WTC11 (cell line): ENCODE data around the gene NUDT3. TPM values are rescaled to one million over a fixed set of nuclear protein-coding genes. Genes with fewer than 3 reads are reported as not detected.
A peak's percentile ranks its signal among the peaks of the same experiment; 100 is the strongest.

Source experiments
- ATAC-seq: fragments of 200-7000 bp; cut with Tn5 transposase; 2 replicates; pipeline ENCODE4 v1.10.0; 2021; ENCODE audit warnings: mild to moderate bottlenecking, moderate library complexity
- CTCF ChIA-PET: fragments of 300-600 bp; sonication (Branson Sonifier 250); formaldehyde crosslinking; loops from one replicate; lab custom pipeline; 2021; ENCODE audit warnings: antibody characterized with exemption; lab: Charles Lee
- POLR2A ChIA-PET: fragments of 350-600 bp; sonication (Branson Sonifier 250); formaldehyde crosslinking; loops from one replicate; lab custom pipeline; 2021; ENCODE audit warnings: antibody characterized with exemption; lab: Charles Lee
- DNase-seq: peaks from one replicate; pipeline ENCODE4 v3.0.0; 2021; ENCODE audit warnings: low spot score
- H3K27ac Mint-ChIP-seq: 2 replicates; pipeline ENCODE4 v1.8.0; 2021; ENCODE audit warnings: mixed read lengths
- H3K27me3 Mint-ChIP-seq: 2 replicates; pipeline ENCODE4 v1.8.0; 2021; ENCODE audit warnings: low read depth, mild to moderate bottlenecking, moderate library complexity, mixed read lengths
- H3K36me3 Mint-ChIP-seq: 2 replicates; pipeline ENCODE4 v1.8.0; 2021; ENCODE audit warnings: mixed read lengths
- H3K4me1 Mint-ChIP-seq: 2 replicates; pipeline ENCODE4 v1.8.0; 2022; ENCODE audit warnings: mixed read lengths
- H3K4me3 Mint-ChIP-seq: 2 replicates; pipeline ENCODE4 v1.8.0; 2021; ENCODE audit warnings: mild to moderate bottlenecking, moderate library complexity, mixed read lengths
- H3K9me3 Mint-ChIP-seq: 2 replicates; pipeline ENCODE4 v1.8.0; 2021; ENCODE audit warnings: mixed read lengths
- ATF1 ChIP-seq: sonication (generic); formaldehyde crosslinking; IDR thresholded peaks from 2 replicates; pipeline ENCODE4 v1.8.1; 2023; ENCODE audit warnings: mild to moderate bottlenecking, moderate library complexity, missing genetic modification reagents
- CBFB ChIP-seq: sonication (generic); formaldehyde crosslinking; IDR thresholded peaks from 2 replicates; pipeline ENCODE4 v1.8.1; 2022; ENCODE audit warnings: mild to moderate bottlenecking, low read depth, missing genetic modification reagents
- GRHL2 ChIP-seq: fragments of 250-450 bp; sonication (Bioruptor Pico); IDR thresholded peaks from 2 replicates; pipeline ENCODE4 v1.8.0; 2022; ENCODE audit warnings: mild to moderate bottlenecking, moderate library complexity; ENCODE audit not compliant: insufficient replicate concordance, severe bottlenecking
- NFATC4 ChIP-seq: fragments of 250-450 bp; sonication (Bioruptor Pico); IDR thresholded peaks from 2 replicates; pipeline ENCODE4 v1.9.0; 2021; ENCODE audit warnings: mild to moderate bottlenecking
- RELA ChIP-seq: sonication (generic); formaldehyde crosslinking; IDR thresholded peaks from 2 replicates; pipeline ENCODE4 v1.8.1; 2022; ENCODE audit warnings: missing genetic modification reagents, mild to moderate bottlenecking, borderline replicate concordance
- TP53 ChIP-seq: sonication (generic); formaldehyde crosslinking; IDR thresholded peaks from 2 replicates; pipeline ENCODE4 v1.8.1; 2023; ENCODE audit warnings: mild to moderate bottlenecking, missing genetic modification reagents
- ZNF121 ChIP-seq: sonication (generic); formaldehyde crosslinking; IDR thresholded peaks from 2 replicates; pipeline ENCODE4 v1.8.0; 2023; ENCODE audit warnings: missing genetic modification reagents
- ZNF138 ChIP-seq: sonication (generic); formaldehyde crosslinking; conservative IDR thresholded peaks from 2 replicates; pipeline ENCODE4 v1.8.1; 2022; ENCODE audit warnings: mild to moderate bottlenecking, moderate library complexity, missing genetic modification reagents
- ZNF263 ChIP-seq: sonication (generic); formaldehyde crosslinking; IDR thresholded peaks from 2 replicates; pipeline ENCODE4 v1.8.1; 2022; ENCODE audit warnings: low read depth, mild to moderate bottlenecking, moderate library complexity, missing genetic modification reagents
- ZNF396 ChIP-seq: fragments of 250-450 bp; sonication (Bioruptor Pico); IDR thresholded peaks from 2 replicates; pipeline ENCODE4 v1.8.0; 2021; ENCODE audit warnings: mild to moderate bottlenecking, moderate library complexity, borderline replicate concordance
- ZNF671 ChIP-seq: fragments of 250-450 bp; sonication (Bioruptor Pico); IDR thresholded peaks from 2 replicates; pipeline ENCODE4 v1.8.0; 2021; ENCODE audit warnings: mild to moderate bottlenecking
- total RNA-seq: library from RNA; stranded (reverse); gene quantifications from 3 replicates; pipeline ENCODE4 v1.2.3, GENCODE V29; 2021
- TF ChIP-seq, protein P1 (sequence below): sonication (generic); formaldehyde crosslinking; IDR thresholded peaks from 2 replicates; pipeline ENCODE4 v1.8.1; 2023; ENCODE audit warnings: mild to moderate bottlenecking, missing genetic modification reagents, moderate library complexity
- TF ChIP-seq, protein P2 (sequence below): fragments of 250-450 bp; sonication (Bioruptor Pico); IDR thresholded peaks from 2 replicates; pipeline ENCODE4 v1.9.0; 2021; ENCODE audit warnings: moderate library complexity, mild to moderate bottlenecking, inconsistent platforms, borderline replicate concordance
- TF ChIP-seq, protein P3 (sequence below): sonication (generic); formaldehyde crosslinking; IDR thresholded peaks from 2 replicates; pipeline ENCODE4 v1.8.0; 2022; ENCODE audit warnings: missing genetic modification reagents
- TF ChIP-seq, protein P4 (sequence below): fragments of 250-450 bp; sonication (Bioruptor Pico); conservative IDR thresholded peaks from 2 replicates; pipeline ENCODE4 v1.9.0; 2021; ENCODE audit warnings: mild to moderate bottlenecking
- TF ChIP-seq, protein P5 (sequence below): sonication (generic); formaldehyde crosslinking; IDR thresholded peaks from 2 replicates; pipeline ENCODE4 v1.8.1; 2023; ENCODE audit warnings: mild to moderate bottlenecking, missing genetic modification reagents
- TF ChIP-seq, protein P6 (sequence below): sonication (generic); formaldehyde crosslinking; IDR thresholded peaks from 2 replicates; pipeline ENCODE4 v1.8.1; 2022; ENCODE audit warnings: mild to moderate bottlenecking, moderate library complexity, missing genetic modification reagents
- TF ChIP-seq, protein P7 (sequence below): fragments of 200-600 bp; IDR thresholded peaks from 2 replicates; pipeline ENCODE4 v1.8.0; 2022; ENCODE audit warnings: antibody characterized with exemption
- TF ChIP-seq, protein P8 (sequence below): sonication (generic); formaldehyde crosslinking; conservative IDR thresholded peaks from 2 replicates; pipeline ENCODE4 v1.8.1; 2022; ENCODE audit warnings: mild to moderate bottlenecking, missing genetic modification reagents

The NUDT3 gene
- total RNA-seq, 1 experiment from 2014 or later: 30.0 TPM

DNA sequence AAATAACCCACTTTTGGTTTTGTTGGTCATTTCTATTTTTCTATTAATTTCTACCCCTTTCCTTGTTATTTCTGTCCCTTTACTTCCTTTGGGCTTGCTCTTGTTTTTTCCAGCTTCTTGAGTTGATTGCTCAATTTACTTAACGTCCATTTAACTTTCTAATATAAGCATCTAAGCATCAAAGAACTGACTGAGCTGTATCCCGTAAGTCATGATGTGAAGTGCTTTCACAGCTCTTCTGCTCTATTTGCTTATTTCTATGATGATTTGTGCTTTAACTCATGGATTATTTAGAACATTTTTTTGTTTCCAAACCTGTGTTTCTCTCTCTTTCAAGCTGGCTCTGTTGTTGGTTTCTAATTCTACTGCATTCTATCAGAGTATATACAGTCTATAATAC lies 87.0 kb downstream of the NUDT3 start:
- no peak for ATAC-seq
- DNase-seq: no peak
- CTCF ChIA-PET: no interaction called here
- Mint-ChIP-seq H3K4me3 (no peak overlapping the region), H3K27ac (no peak overlapping the region), H3K27me3 (no peaks in the 10 kb centered on the region), H3K36me3 (no peaks in the 10 kb centered on the region), H3K4me1 (peaks cover 12% of the 10 kb centered on the region), H3K9me3 (no peaks in the 10 kb centered on the region)
- TF ChIP-seq, protein P1, sequence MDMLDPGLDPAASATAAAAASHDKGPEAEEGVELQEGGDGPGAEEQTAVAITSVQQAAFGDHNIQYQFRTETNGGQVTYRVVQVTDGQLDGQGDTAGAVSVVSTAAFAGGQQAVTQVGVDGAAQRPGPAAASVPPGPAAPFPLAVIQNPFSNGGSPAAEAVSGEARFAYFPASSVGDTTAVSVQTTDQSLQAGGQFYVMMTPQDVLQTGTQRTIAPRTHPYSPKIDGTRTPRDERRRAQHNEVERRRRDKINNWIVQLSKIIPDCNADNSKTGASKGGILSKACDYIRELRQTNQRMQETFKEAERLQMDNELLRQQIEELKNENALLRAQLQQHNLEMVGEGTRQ: no peak
- TF ChIP-seq ZNF263 (CRISPR knock-in tag) (no peak), CBFB (no peak), ZNF138 (CRISPR knock-in tag) (no peak), RELA (CRISPR knock-in tag) (no peak), ZNF671 (CRISPR knock-in tag) (no peak), ZNF396 (CRISPR knock-in tag) (no peak)
- TF ChIP-seq, protein P2, sequence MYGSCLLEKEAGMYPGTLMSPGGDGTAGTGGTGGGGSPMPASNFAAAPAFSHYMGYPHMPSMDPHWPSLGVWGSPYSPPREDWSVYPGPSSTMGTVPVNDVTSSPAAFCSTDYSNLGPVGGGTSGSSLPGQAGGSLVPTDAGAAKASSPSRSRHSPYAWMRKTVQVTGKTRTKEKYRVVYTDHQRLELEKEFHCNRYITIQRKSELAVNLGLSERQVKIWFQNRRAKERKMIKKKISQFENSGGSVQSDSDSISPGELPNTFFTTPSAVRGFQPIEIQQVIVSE (CRISPR knock-in tag): no peak
- TF ChIP-seq, protein P3, sequence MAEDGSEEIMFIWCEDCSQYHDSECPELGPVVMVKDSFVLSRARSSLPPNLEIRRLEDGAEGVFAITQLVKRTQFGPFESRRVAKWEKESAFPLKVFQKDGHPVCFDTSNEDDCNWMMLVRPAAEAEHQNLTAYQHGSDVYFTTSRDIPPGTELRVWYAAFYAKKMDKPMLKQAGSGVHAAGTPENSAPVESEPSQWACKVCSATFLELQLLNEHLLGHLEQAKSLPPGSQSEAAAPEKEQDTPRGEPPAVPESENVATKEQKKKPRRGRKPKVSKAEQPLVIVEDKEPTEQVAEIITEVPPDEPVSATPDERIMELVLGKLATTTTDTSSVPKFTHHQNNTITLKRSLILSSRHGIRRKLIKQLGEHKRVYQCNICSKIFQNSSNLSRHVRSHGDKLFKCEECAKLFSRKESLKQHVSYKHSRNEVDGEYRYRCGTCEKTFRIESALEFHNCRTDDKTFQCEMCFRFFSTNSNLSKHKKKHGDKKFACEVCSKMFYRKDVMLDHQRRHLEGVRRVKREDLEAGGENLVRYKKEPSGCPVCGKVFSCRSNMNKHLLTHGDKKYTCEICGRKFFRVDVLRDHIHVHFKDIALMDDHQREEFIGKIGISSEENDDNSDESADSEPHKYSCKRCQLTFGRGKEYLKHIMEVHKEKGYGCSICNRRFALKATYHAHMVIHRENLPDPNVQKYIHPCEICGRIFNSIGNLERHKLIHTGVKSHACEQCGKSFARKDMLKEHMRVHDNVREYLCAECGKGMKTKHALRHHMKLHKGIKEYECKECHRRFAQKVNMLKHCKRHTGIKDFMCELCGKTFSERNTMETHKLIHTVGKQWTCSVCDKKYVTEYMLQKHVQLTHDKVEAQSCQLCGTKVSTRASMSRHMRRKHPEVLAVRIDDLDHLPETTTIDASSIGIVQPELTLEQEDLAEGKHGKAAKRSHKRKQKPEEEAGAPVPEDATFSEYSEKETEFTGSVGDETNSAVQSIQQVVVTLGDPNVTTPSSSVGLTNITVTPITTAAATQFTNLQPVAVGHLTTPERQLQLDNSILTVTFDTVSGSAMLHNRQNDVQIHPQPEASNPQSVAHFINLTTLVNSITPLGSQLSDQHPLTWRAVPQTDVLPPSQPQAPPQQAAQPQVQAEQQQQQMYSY (CRISPR knock-in tag): no peak
- TF ChIP-seq, protein P4, sequence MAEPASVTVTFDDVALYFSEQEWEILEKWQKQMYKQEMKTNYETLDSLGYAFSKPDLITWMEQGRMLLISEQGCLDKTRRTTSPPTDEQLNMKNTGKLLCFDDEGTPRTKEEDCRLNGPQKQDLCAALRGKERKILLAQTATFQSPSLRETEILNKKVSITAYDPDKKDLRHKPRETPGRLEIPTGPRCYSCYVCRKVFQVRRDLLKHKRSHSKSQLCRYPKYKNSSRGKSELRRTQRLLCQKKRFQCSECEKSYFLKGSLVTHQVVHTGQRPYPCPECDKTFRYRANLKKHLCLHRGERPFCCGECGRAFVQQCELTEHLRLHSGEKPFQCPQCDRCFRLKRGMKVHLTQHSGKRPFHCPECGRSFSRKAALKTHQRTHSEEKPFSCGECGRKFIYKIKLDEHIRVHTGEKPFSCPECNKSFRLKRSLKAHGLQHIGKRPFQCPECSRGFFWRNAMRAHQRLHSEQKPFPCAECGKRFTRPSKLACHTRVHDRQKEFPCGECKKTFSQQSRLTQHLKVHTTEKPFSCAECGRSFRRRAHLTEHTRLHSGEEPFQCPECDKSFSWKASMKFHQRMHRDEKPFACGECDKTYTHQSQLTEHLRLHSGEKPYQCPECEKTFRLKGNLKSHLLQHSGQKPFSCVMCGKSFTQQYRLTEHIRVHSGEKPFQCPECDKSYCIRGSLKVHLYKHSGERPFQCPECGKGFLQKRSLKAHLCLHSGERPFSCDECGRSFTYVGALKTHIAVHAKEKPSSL (CRISPR knock-in tag): no peak
- TF ChIP-seq, protein P5, sequence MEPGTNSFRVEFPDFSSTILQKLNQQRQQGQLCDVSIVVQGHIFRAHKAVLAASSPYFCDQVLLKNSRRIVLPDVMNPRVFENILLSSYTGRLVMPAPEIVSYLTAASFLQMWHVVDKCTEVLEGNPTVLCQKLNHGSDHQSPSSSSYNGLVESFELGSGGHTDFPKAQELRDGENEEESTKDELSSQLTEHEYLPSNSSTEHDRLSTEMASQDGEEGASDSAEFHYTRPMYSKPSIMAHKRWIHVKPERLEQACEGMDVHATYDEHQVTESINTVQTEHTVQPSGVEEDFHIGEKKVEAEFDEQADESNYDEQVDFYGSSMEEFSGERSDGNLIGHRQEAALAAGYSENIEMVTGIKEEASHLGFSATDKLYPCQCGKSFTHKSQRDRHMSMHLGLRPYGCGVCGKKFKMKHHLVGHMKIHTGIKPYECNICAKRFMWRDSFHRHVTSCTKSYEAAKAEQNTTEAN (CRISPR knock-in tag): no peak
- POLR2A ChIA-PET: no interaction called here

DNA sequence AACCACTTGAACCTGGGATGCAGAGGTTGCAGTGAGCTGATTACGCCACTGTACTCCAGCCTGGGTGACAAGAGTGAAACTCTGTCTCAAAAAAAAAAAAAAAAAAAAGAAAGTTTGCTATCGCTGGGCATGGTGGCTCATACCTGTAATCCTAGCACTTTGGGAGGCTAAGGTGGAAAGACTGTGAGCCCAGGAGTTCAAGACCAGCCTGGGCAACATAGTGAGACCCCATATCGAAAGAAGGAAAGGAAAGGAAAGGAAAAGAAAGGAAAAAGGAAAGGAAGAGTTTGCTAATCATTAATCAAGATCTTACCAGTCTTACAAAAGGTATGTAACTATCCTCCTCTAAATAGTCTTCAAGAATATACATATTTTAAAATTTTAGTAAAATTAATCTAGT lies 88.3 kb downstream of the NUDT3 start:
- H3K27ac Mint-ChIP-seq: no peak overlapping the region
- POLR2A ChIA-PET: interaction anchor here (0.6 to 0.7 kb wide), 2 partner anchors 10 to 165 kb away, joined by 3 to 5 read pairs; no protein-coding TSS in a partner anchor
- CTCF ChIA-PET: interaction anchor here (0.6 to 1.2 kb wide), 2 partner anchors 55 to 232 kb away, joined by 3 read pairs; partner anchors contain the start of gene SMIM29
- DNase-seq: no peak
- no peaks in the 10 kb centered on the region for H3K27me3 Mint-ChIP-seq
- no peak overlapping the region for H3K4me3 Mint-ChIP-seq
- no peak for TF ChIP-seq NFATC4 (CRISPR knock-in tag)
- peak; percentile 83 for TF ChIP-seq ZNF121 (CRISPR knock-in tag)
- ATAC-seq: no peak
- peaks cover 12% of the 10 kb centered on the region for H3K4me1 Mint-ChIP-seq
- H3K36me3 Mint-ChIP-seq: no peaks in the 10 kb centered on the region
- H3K9me3 Mint-ChIP-seq: no peaks in the 10 kb centered on the region

DNA sequence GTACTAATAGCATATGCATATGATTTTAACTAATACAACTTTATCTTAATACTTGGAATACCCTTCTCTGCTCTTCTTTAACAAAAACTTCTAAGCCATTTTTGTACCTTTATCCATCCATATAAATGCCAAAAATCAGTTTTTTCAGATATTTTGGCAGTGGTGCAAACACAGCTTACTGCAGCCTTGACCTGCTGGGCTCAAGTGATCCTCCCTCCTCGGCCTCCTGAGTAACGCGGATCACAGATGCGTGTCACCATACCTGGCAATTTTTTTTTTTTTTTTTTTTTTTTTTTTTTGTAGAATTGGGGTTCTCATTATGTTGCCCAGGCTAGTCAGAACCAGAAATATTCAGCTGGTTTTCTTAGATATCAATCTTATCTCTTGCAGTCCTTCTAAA lies 89.5 kb downstream of the NUDT3 start:
- ChIA-PET CTCF (interaction anchor here (0.6 kb wide), 1 partner anchor 318 kb away, joined by 3 read pairs; no protein-coding TSS in a partner anchor), POLR2A (no interaction called here)
- H3K4me3 Mint-ChIP-seq: no peak overlapping the region
- TF ChIP-seq GRHL2 (CRISPR knock-in tag) (no peak), ATF1 (no peak), TP53 (CRISPR knock-in tag) (no peak)
- TF ChIP-seq, protein P6, sequence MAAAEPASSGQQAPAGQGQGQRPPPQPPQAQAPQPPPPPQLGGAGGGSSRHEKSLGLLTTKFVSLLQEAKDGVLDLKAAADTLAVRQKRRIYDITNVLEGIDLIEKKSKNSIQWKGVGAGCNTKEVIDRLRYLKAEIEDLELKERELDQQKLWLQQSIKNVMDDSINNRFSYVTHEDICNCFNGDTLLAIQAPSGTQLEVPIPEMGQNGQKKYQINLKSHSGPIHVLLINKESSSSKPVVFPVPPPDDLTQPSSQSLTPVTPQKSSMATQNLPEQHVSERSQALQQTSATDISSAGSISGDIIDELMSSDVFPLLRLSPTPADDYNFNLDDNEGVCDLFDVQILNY (CRISPR knock-in tag): no peak
- TF ChIP-seq, protein P7, sequence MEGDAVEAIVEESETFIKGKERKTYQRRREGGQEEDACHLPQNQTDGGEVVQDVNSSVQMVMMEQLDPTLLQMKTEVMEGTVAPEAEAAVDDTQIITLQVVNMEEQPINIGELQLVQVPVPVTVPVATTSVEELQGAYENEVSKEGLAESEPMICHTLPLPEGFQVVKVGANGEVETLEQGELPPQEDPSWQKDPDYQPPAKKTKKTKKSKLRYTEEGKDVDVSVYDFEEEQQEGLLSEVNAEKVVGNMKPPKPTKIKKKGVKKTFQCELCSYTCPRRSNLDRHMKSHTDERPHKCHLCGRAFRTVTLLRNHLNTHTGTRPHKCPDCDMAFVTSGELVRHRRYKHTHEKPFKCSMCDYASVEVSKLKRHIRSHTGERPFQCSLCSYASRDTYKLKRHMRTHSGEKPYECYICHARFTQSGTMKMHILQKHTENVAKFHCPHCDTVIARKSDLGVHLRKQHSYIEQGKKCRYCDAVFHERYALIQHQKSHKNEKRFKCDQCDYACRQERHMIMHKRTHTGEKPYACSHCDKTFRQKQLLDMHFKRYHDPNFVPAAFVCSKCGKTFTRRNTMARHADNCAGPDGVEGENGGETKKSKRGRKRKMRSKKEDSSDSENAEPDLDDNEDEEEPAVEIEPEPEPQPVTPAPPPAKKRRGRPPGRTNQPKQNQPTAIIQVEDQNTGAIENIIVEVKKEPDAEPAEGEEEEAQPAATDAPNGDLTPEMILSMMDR: no peak
- TF ChIP-seq, protein P8, sequence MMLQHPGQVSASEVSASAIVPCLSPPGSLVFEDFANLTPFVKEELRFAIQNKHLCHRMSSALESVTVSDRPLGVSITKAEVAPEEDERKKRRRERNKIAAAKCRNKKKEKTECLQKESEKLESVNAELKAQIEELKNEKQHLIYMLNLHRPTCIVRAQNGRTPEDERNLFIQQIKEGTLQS (CRISPR knock-in tag): no peak

More for the DNA sequence above, 89.5 kb downstream of the NUDT3 start:
- no peaks in the 10 kb centered on the region for H3K27me3 Mint-ChIP-seq
- H3K9me3 Mint-ChIP-seq: no peaks in the 10 kb centered on the region
- no peaks in the 10 kb centered on the region for H3K36me3 Mint-ChIP-seq
- DNase-seq (no peak), ATAC-seq (no peak)
- H3K4me1 Mint-ChIP-seq: peaks cover 7% of the 10 kb centered on the region
- no peak overlapping the region for H3K27ac Mint-ChIP-seq
